ENCODE measurements around the gene PIGS.
A peak's percentile ranks its signal among the peaks of the same experiment; 100 is the strongest.

PIGS gene

DNA sequence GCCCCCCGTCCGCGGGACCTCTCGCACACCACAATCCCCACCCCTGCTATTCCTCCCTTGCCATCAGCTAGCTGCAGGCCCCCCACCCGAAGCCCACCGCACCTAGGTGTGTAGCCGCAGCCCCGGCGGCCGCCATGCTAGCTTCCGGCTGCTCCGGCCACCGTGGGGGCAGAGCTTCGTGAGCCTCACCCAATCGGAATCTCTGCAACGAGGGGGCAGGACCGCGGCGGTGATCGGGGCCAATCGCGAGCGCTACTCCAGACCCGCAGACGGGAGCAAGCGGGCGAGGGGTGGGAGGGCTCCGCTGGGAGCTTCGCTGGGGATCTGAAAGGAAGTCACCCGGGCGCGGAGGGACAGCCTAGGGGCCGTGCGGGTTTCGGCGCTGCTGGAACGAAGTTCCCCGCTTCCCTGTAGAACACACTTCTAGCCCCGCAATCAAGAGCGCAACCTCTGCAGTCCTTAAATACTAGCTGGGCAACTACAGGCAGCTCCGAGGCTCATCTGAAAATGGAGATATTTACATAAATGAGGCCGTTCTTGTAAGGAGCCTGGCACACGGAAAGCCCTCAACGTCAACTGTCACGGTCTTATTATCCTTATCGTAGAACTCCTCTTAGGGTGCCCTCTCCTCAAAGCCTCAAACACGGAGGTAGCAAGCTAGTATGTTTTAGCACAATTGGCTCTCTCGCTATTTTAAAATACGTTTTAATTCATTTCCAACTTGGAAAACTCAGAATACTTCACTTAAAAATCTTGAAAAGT is at the start of gene PIGS:
Gene PIGS, minus strand, starts transcription at position 164 of the 762 bp plus-strand sequence. Its CDS starts 28 bp downstream, at position 136.
- H3K27me3 Mint-ChIP-seq (ENCODE audit: low read depth, poor library complexity), result peaks cover 12% of the 10 kb centered on the region
- H3K4me3 Mint-ChIP-seq, result peak within 1 kb of the TSS; percentile 97
- peaks cover 34% of the 10 kb centered on the region for H3K4me1 Mint-ChIP-seq
- TF ChIP-seq, protein P1, sequence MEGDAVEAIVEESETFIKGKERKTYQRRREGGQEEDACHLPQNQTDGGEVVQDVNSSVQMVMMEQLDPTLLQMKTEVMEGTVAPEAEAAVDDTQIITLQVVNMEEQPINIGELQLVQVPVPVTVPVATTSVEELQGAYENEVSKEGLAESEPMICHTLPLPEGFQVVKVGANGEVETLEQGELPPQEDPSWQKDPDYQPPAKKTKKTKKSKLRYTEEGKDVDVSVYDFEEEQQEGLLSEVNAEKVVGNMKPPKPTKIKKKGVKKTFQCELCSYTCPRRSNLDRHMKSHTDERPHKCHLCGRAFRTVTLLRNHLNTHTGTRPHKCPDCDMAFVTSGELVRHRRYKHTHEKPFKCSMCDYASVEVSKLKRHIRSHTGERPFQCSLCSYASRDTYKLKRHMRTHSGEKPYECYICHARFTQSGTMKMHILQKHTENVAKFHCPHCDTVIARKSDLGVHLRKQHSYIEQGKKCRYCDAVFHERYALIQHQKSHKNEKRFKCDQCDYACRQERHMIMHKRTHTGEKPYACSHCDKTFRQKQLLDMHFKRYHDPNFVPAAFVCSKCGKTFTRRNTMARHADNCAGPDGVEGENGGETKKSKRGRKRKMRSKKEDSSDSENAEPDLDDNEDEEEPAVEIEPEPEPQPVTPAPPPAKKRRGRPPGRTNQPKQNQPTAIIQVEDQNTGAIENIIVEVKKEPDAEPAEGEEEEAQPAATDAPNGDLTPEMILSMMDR (IDR thresholded peaks at IDR 0.05), result no peak
- H3K9me3 Mint-ChIP-seq, result no peaks in the 10 kb centered on the region
- H3K27ac Mint-ChIP-seq, result no peak within 1 kb of the TSS
- peak; percentile 96 for DNase-seq
- H3K36me3 Mint-ChIP-seq (ENCODE audit: low read depth), result peaks cover 44% of the 10 kb centered on the region

DNA sequence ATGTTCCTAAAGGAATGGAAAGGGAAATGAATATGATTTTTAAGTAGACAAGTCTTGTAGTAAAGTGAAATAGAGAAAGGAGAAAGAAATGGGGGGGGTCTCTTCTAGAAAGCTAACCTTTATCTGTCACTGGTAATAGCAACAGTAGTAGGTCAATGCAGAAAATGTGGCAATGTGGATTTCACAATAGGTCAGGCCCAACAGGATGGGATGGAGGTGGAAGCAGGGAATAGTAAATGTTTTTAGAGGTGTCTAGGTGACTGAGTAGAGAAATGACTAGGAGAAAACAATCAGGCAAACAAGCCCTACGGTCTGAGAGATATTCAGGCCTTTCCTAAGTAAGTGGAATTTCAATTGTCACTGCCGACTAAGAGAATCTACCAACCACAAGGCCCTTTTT is 48.7 kb upstream of the PIGS start:
- Mint-ChIP-seq H3K4me1 (no peaks in the 10 kb centered on the region), H3K4me3 (no peak overlapping the region), H3K9me3 (no peaks in the 10 kb centered on the region), H3K27ac (peak overlapping the region; percentile 18), H3K36me3 (ENCODE audit: low read depth) (peaks cover 73% of the 10 kb centered on the region), H3K27me3 (ENCODE audit: low read depth, poor library complexity) (no peaks in the 10 kb centered on the region)
- TF ChIP-seq, protein P1 (IDR thresholded peaks at IDR 0.05), result no peak
- no peak for DNase-seq

DNA sequence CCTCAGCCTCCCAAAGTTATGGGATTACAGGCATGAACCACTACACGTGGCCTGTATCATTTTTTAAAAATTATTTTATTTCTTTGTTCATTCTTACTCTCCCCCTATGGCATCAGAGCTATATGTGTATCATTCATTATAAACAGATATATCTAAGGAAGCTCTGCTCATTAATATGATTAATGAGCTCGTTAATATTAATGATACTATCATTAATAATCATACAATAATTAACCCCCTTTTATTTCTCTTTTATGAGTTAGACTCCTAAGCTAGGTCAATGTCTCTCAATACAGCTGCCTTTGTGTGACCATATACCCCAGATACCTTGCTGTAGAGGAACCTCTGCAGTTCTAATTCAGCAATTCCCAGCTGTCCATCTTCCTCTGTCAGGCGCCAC is 47.1 kb upstream of the PIGS start:
- no peaks in the 10 kb centered on the region for H3K9me3 Mint-ChIP-seq
- H3K27me3 Mint-ChIP-seq (ENCODE audit: low read depth, poor library complexity), result no peaks in the 10 kb centered on the region
- no peak overlapping the region for H3K4me3 Mint-ChIP-seq
- TF ChIP-seq, protein P1 (IDR thresholded peaks at IDR 0.05), result no peak
- H3K4me1 Mint-ChIP-seq, result no peaks in the 10 kb centered on the region
- no peak for DNase-seq
- H3K36me3 Mint-ChIP-seq (ENCODE audit: low read depth), result peaks cover 74% of the 10 kb centered on the region
- H3K27ac Mint-ChIP-seq, result no peak overlapping the region

DNA sequence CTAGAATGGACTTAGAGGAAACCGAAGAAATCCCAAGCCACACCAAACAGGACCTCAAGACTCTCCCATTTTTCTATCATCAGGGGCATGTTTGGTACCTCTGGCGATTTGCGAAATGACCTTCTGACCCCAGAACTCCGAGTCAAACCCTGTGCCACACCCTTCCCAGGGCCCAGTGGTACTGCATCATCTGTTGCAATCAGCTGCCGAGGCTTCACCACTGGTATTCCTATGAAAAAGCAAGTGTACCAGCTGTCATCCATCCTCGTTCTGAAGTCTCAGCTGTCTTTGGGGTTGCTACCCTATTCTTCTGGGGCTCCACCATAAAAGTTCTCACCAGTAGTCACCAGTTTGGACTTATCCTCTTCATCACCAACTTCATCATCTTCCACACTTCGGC is 45.0 kb upstream of the PIGS start:
- Mint-ChIP-seq H3K27me3 (ENCODE audit: low read depth, poor library complexity) (no peaks in the 10 kb centered on the region), H3K27ac (no peak overlapping the region), H3K36me3 (ENCODE audit: low read depth) (peaks cover 63% of the 10 kb centered on the region), H3K4me3 (no peak overlapping the region), H3K9me3 (no peaks in the 10 kb centered on the region), H3K4me1 (no peaks in the 10 kb centered on the region)
- TF ChIP-seq, protein P1 (IDR thresholded peaks at IDR 0.05), result no peak
- no peak for DNase-seq

DNA sequence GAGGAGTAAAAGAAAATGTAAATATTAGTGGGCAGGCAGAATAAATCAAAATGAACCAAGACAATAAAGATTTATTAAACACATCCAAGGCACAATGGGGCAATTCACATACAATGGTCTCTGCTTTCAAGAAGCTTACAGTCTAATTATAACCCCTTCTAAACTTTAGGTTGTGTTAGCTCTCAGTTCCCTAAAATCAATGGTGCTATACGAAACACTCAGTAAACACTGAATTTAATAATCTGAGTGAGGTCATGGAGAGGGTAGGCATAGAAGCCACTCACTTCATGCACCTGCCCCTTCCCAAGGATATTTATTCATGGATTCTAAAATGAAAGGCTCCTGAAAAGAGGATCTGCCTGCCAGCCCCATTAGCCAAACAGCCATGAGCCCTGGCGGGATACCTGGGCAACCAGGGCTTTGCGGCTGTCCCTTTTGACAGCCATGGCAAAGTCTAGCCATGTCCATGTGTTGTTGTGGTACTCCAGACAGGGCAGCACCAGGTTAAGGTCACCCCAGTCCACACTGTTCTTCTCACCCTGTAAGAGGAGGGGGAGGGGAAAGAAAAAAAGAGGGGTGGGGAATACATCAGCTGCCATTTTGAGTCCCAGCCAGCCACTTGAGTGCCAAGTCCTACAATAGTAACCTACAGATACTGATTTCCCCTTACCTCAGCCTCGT is 44.1 kb upstream of the PIGS start:
- Mint-ChIP-seq H3K9me3 (no peaks in the 10 kb centered on the region), H3K4me3 (no peak overlapping the region), H3K36me3 (ENCODE audit: low read depth) (peaks cover 60% of the 10 kb centered on the region), H3K27ac (no peak overlapping the region), H3K27me3 (ENCODE audit: low read depth, poor library complexity) (no peaks in the 10 kb centered on the region), H3K4me1 (no peaks in the 10 kb centered on the region)
- TF ChIP-seq, protein P1 (IDR thresholded peaks at IDR 0.05), result no peak
- DNase-seq, result no peak
